ENCODE measurements around the gene MARK2. TPM values are rescaled to one million over a fixed set of nuclear protein-coding genes. Genes with fewer than 3 reads are reported as not detected.

Gene MARK2
- total RNA-seq, 1 donor from 2014 or later: 41.5 TPM

DNA sequence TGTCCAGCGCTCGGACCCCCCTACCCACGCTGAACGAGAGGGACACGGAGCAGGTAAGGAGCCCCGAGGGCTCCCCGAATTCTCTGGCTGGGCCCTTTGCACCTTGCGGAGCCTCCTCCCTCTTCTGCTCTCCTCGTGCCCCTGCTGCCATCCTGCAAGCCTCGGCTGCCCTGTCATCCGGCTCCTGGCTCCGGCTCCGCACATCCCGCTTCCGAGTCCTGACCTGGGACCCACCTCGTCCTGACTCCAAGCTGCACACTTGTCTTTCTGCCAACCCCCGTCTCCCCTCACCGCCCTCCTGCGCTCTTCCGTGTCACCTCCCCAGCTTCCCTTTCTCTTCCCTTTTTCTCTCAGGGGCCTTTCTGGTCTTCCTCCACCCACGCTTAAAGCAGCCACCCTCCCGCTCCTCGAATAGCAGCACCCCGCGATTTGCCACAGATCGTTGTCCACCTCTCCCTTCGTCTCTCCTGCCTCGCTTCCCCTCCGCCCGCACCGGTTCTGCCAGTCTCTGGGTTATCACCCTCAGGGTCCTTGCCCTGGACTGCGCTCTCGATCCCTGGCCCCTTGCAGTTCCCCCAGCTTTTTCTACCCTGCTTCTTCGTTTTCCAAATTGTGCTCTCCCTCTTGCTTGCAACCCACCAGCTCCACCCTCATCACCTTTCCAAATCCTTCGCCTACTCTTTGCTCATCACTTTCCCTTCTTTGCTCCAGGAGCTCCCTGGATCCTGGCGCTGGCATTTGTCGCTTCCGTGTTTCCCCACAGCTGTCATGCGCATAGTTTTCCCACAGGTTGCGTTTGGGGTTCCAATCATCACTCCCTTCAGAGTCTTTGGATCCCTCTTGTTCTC is 822 bp downstream of the MARK2 start:
- TF ChIP-seq, protein P1, sequence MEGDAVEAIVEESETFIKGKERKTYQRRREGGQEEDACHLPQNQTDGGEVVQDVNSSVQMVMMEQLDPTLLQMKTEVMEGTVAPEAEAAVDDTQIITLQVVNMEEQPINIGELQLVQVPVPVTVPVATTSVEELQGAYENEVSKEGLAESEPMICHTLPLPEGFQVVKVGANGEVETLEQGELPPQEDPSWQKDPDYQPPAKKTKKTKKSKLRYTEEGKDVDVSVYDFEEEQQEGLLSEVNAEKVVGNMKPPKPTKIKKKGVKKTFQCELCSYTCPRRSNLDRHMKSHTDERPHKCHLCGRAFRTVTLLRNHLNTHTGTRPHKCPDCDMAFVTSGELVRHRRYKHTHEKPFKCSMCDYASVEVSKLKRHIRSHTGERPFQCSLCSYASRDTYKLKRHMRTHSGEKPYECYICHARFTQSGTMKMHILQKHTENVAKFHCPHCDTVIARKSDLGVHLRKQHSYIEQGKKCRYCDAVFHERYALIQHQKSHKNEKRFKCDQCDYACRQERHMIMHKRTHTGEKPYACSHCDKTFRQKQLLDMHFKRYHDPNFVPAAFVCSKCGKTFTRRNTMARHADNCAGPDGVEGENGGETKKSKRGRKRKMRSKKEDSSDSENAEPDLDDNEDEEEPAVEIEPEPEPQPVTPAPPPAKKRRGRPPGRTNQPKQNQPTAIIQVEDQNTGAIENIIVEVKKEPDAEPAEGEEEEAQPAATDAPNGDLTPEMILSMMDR (IDR thresholded peaks at IDR 0.05): no peak
- DNase-seq (no peak), ATAC-seq (ENCODE audit: low read depth) (no peak)
- peaks cover 43% of the 10 kb centered on the region for H3K36me3 Mint-ChIP-seq (ENCODE audit: low read depth)
- H3K27me3 Mint-ChIP-seq: no peaks in the 10 kb centered on the region
- H3K4me3 Mint-ChIP-seq: peak overlapping the region; percentile 95
- intact Hi-C loops (cut with micrococcal nuclease): loop anchor here (1.0 to 5.0 kb wide), 7 partner anchors 27 to 465 kb away; partner anchors contain the start of genes ATL3, ESRRA, SPINDOC and ZFTA
- no peaks in the 10 kb centered on the region for H3K9me3 Mint-ChIP-seq
- POLR2A ChIA-PET: interaction anchor here (1.0 to 2.2 kb wide), 10 partner anchors 11 to 346 kb away, joined by 3 to 10 read pairs (median 6); partner anchors contain the start of genes COX8A, NAA40, OTUB1 and RCOR2
- H3K4me1 Mint-ChIP-seq: peaks cover 70% of the 10 kb centered on the region
- CTCF ChIA-PET: interaction anchor here (1.2 to 5.6 kb wide), 3 partner anchors 48 to 105 kb away, joined by 3 to 130 read pairs (median 8); no protein-coding TSS in a partner anchor
- H3K27ac Mint-ChIP-seq: peak overlapping the region; percentile 89

DNA sequence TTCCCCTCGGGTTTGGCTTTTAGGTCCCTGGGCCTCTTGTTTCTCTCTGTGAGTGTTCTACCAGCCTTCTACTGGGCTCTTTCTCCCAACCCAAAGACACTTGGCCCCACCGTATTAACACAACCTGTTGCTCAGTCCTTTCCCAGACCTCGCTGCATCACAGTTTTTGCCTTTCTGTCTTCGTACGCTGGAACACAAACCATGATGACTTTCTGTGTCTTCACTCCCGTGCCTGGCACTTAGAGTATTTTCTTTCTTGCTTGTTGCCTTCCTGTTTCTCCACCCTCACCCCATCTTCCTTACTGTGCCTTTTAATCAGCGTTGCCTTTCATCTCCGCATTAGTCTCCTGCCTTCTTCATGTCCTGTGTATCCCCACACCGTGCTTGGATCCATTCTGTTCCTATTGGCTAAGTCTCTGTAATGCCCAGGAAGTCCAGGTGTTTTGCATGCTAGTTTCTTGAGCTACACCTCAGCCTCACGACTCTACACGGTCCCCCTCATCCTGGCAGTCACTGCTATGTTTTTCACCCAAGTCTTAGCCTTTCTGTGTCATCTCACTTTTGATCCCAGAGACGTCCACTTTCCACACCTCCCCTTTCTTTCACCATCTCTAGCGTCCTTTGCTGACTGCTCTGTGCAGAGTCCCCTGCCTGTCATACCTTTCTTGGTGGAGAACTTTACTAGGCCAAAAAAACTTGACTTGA is 1.6 kb downstream of the MARK2 start:
- intact Hi-C loops (cut with micrococcal nuclease): no loop called here
- peaks cover 50% of the 10 kb centered on the region for H3K36me3 Mint-ChIP-seq (ENCODE audit: low read depth)
- TF ChIP-seq, protein P1 (IDR thresholded peaks at IDR 0.05): no peak
- peak overlapping the region; percentile 89 for H3K27ac Mint-ChIP-seq
- H3K4me3 Mint-ChIP-seq: peak overlapping the region; percentile 95
- DNase-seq (no peak), ATAC-seq (ENCODE audit: low read depth) (no peak)
- no peaks in the 10 kb centered on the region for H3K9me3 Mint-ChIP-seq
- H3K4me1 Mint-ChIP-seq: peaks cover 78% of the 10 kb centered on the region
- POLR2A ChIA-PET: interaction anchor here (1.4 to 2.1 kb wide), 2 partner anchors 145 to 345 kb away, joined by 3 to 7 read pairs; partner anchors contain the start of genes OTUB1 and STIP1
- H3K27me3 Mint-ChIP-seq: no peaks in the 10 kb centered on the region
- CTCF ChIA-PET: interaction anchor here (1.2 to 5.6 kb wide), 2 partner anchors 73 to 105 kb away, joined by 3 to 130 read pairs; no protein-coding TSS in a partner anchor

DNA sequence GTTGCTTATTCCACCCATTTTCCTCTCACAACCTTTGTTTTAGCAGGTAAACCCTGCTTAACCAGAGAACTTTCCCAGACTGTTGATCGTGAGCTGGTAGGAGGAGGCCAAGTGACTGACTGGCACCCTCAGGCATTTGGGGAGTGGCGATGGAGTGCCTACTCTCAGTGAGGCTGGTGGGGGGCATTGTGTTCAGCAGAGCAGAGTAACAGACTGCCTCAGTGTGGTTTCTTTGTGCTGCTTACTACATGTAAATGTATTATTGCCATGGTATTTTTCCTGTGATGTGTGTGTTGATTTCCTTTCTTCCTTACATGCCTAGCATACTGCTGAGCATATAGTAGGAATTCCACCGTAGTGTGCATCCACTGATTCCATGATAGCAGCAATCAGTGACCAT is 2.6 kb downstream of the MARK2 start:
- H3K27ac Mint-ChIP-seq: peak overlapping the region; percentile 46
- peaks cover 54% of the 10 kb centered on the region for H3K36me3 Mint-ChIP-seq (ENCODE audit: low read depth)
- DNase-seq: no peak

GRCh38 chr11:63843041-63843440 is 4.1 kb downstream of the MARK2 start:
- ATAC-seq (ENCODE audit: low read depth) (no peak), DNase-seq (no peak)
- ChIA-PET CTCF (no interaction called here), POLR2A (no interaction called here)
- no peak overlapping the region for H3K4me3 Mint-ChIP-seq
- H3K27ac Mint-ChIP-seq: no peak overlapping the region
- H3K27me3 Mint-ChIP-seq: no peaks in the 10 kb centered on the region
- no peaks in the 10 kb centered on the region for H3K9me3 Mint-ChIP-seq
- intact Hi-C loops (cut with micrococcal nuclease): no loop called here
- TF ChIP-seq, protein P1 (IDR thresholded peaks at IDR 0.05): no peak
- H3K4me1 Mint-ChIP-seq: peaks cover 76% of the 10 kb centered on the region
- peaks cover 63% of the 10 kb centered on the region for H3K36me3 Mint-ChIP-seq (ENCODE audit: low read depth)

More for the DNA sequence above, 2.6 kb downstream of the MARK2 start:
- Mint-ChIP-seq H3K9me3 (no peaks in the 10 kb centered on the region), H3K27me3 (no peaks in the 10 kb centered on the region), H3K4me3 (peak overlapping the region; percentile 95), H3K4me1 (peaks cover 79% of the 10 kb centered on the region)
- intact Hi-C loops (cut with micrococcal nuclease): no loop called here
- ChIA-PET CTCF (no interaction called here), POLR2A (no interaction called here)
- TF ChIP-seq, protein P1 (IDR thresholded peaks at IDR 0.05): no peak
- ATAC-seq (ENCODE audit: low read depth): no peak

Data from activated B cell treated with CpG ODN at 0.5 μM for 24 hours (primary cell).